Astrocyte of the spinal cord (primary cell): ENCODE results near the gene SND1.
A peak's percentile ranks its signal among the peaks of the same experiment; 100 is the strongest.

Experiments used
- DNase-seq: peaks from one replicate; pipeline ENCODE4 v3.0.0; 2011; ENCODE audit warnings: low read depth, low spot score
- H3K4me3 ChIP-seq: 2 replicates; pipeline ENCODE4 v1.5.1; 2011; ENCODE audit warnings: low read depth, mild to moderate bottlenecking, low read length, moderate library complexity
- in situ Hi-C: cut with HindIII; loops from 2 replicates; pipeline ENCODE4 v1.10.0; 2017; ENCODE audit warnings: low sequenced_read_pairs
- TF ChIP-seq, protein P1 (sequence below): IDR thresholded peaks from 2 replicates; pipeline ENCODE4 v1.5.1; 2012; ENCODE audit warnings: low read depth, mild to moderate bottlenecking, low read length, inconsistent platforms

SND1 gene

DNA sequence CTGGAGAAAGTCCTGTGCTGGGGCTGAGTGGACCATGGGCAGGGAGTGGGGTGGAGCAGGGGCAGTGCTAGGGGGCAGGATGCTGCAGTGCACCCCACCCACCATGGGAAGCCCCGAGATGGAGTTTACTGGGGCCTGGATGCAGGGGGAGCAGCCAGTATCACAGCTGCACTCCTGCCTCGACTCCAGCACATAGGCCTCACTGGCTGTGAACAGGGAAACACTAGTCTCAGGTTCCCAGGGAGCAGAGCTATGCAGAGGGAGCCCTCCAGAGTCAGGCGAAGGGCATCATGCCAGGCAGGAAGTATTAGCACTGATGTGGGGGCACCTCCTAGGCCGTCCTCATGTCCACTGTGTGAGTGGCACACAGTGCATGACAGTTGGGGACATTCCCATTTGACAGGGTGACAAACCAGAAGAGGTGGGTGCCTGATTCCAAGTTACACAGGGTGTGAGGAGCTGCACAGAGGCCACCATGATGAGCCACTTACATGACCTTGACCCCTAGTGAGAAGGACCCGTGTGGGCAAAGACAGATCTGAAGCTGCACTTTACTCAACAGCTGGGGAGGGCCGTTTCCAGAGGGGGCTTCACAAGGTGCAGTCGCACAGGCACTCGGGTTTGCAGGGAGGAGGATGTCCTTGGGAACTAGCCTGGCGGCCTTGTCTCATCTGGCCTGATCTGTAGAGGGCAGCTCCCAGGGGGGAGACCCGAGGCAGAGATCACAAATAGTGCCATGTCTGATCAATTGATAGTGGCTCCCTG lies 449.1 kb downstream of the SND1 start:
- TF ChIP-seq, protein P1, sequence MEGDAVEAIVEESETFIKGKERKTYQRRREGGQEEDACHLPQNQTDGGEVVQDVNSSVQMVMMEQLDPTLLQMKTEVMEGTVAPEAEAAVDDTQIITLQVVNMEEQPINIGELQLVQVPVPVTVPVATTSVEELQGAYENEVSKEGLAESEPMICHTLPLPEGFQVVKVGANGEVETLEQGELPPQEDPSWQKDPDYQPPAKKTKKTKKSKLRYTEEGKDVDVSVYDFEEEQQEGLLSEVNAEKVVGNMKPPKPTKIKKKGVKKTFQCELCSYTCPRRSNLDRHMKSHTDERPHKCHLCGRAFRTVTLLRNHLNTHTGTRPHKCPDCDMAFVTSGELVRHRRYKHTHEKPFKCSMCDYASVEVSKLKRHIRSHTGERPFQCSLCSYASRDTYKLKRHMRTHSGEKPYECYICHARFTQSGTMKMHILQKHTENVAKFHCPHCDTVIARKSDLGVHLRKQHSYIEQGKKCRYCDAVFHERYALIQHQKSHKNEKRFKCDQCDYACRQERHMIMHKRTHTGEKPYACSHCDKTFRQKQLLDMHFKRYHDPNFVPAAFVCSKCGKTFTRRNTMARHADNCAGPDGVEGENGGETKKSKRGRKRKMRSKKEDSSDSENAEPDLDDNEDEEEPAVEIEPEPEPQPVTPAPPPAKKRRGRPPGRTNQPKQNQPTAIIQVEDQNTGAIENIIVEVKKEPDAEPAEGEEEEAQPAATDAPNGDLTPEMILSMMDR, result no peak
- DNase-seq, result no peak
- in situ Hi-C loops, result no loop called here
- no peak overlapping the region for H3K4me3 ChIP-seq

DNA sequence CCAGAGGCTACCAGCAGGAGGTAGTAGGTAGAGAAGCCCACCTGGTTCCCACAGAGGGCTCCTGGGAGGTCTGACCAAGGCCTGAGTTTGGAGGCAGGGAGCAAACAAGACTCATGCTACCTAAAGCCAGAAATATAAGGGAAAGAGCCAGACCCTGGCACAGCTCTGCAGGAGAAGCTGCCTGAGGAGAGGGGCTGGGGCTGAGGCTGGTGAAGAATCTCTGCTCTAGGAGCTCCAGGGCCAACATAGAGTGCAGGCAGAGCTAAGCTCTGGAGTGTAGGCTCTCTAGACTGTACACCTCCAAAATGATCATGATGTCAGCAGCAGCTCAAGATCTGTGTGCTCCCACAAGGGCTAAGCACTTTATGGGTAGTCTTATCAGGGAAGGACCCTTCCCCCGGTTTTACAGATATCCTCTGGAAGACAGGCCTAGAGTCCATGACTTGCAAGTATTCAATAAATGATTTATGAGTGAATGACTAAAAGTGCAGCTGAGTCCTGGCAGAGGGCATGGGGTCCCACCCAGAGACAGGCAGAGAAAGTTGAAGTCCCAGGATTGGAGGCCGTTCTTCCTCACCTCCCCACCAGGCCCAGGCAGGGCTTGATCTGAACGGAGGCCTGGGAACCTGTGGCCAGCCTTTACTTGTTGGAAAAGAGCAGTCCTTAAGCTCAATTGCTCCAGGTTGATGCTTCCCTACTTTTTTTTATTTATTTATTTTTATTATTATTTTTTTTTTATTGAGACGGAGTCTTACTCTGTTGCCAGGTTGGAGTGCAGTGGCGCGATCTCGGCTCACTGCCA lies 450.7 kb downstream of the SND1 start:
- H3K4me3 ChIP-seq, result no peak overlapping the region
- TF ChIP-seq, protein P1, result no peak
- in situ Hi-C loops, result no loop called here
- DNase-seq, result no peak

GRCh38 chr7:128103498-128104107 lies 451.6 kb downstream of the SND1 start:
- peak overlapping the region; percentile 10 for H3K4me3 ChIP-seq
- peak; percentile 16 for DNase-seq
- in situ Hi-C loops, result no loop called here
- TF ChIP-seq, protein P1, result no peak

DNA sequence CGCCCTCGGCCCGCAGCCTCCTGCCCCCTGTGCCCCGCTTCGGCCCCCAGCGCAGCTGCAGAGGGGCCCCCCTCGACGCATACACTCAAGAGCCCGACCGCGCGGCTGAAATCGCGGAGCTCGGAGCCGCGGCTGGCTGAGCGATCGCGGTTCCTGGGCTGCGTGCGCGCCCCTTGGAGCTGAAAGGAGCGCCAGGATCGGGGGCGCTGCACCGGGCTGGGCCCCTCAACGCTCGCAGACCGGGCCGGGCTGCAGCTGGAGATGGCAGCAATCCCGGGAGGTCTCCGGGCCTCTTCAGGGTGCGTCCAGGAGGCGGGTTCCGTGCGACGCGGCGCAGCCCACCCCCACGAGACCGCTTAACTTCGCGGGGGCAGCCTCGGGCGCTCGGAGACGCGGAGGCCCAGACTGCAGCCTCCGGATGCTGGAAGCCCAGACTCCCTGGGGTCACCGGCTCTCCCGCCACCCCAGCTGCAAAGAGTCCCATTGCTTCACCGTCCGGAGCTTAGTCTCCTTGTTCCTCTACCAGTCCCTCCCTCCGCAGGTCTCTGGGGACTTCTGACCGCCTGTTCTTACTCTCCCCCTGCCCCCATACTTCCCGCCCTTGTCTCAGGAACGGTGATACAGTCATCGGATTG lies 452.2 kb downstream of the SND1 start:
- DNase-seq, result no peak
- in situ Hi-C loops, result no loop called here
- TF ChIP-seq, protein P1, result no peak
- peak overlapping the region; percentile 10 for H3K4me3 ChIP-seq

- TF ChIP-seq, protein P1, result no peak
- no peak overlapping the region for H3K4me3 ChIP-seq
- in situ Hi-C loops, result no loop called here
- DNase-seq, result no peak
Observed at GRCh38 chr7:128105228-128106022, 453.4 kb downstream of the SND1 start.
